Adipose tissue (tissue), 3 donors: ENCODE measurements around the gene BMP6. TPM values are rescaled to one million over a fixed set of nuclear protein-coding genes. Genes with fewer than 3 reads are reported as not detected.

Source experiments
- H3K27ac ChIP-seq: one replicate; pipeline ENCODE4 v1.5.1; 2013; ENCODE audit warnings: low read depth, low read length
- WGBS, 3 donors: extraction: QIAGEN DNeasy Blood & Tissue Kit; methylation state at CpG; one replicate each; pipeline ENCODE4 v1.1.7; 2013; 5-methylcytosine and 5-hydroxymethylcytosine counted together
- polyA plus RNA-seq, 3 donors: library from polyadenylated mRNA; stranded (reverse); fragments of 200-250 nt; gene quantifications; one replicate each; pipeline ENCODE4 v1.2.3, GENCODE V29; 2013
- donor health status: healthy with polysubstance abuse.
- donor health status: Bipolar disorder and iron deficiency.
- donor health status: healthy.

Gene BMP6
- polyA plus RNA-seq, 3 donors: 0.83 to 10.1 (median 3.1) TPM

GRCh38 chr6:7705483-7705882 is 20.4 kb upstream of the BMP6 start:
- WGBS, 3 donors: 68 to 93% (median 79%) methylated on average over 4 of the region's 4 CpGs
- H3K27ac ChIP-seq: no peak overlapping the region

GRCh38 chr6:7706269-7706668 is 19.6 kb upstream of the BMP6 start:
- 52 to 68% (median 64%) methylated on average over 4 of the region's 4 CpGs for WGBS, 3 donors
- no peak overlapping the region for H3K27ac ChIP-seq

- WGBS, 3 donors: 82 to 95% (median 83%) methylated on average over 4 of the region's 4 CpGs
- H3K27ac ChIP-seq: no peak overlapping the region
Observed at GRCh38 chr6:7707787-7708186, 18.1 kb upstream of the BMP6 start.

DNA sequence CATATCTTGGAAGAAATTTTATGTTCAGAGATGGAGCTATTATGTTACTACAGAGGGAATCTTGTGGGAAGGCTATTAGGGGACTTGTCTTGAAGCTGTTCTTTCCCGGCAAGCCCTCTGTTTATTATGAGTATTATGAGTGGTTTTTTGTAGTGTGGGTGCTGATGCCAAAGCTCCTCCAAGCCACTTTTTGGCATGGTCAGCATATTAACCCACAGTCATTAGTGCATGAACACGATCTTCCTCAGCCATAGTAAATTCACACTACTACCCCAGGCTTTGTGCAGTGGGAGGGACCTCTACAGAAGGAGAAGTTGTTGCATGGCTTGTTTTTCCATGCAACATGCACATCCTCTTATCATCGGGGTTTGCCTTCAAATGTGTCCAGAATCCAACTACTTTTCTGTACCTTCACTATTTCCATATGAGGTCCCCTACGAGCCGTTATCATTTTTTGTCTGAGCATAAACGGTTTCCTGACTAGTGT is 6.5 kb upstream of the BMP6 start:
- no peak overlapping the region for H3K27ac ChIP-seq
- WGBS, 3 donors: 66 to 70% (median 70%) methylated on average over 6 of the region's 6 CpGs

GRCh38 chr6:7720346-7720745 is 5.6 kb upstream of the BMP6 start:
- WGBS, 3 donors: 91 to 100% (median 95%) methylated on average over 2 of the region's 2 CpGs
- H3K27ac ChIP-seq: no peak overlapping the region

- WGBS, 3 donors: 21 to 33% (median 22%) methylated on average over 3 of the region's 3 CpGs
- H3K27ac ChIP-seq: no peak overlapping the region
Observed at GRCh38 chr6:7721649-7722048, 4.2 kb upstream of the BMP6 start.

GRCh38 chr6:7723041-7723447 is 2.9 kb upstream of the BMP6 start:
- H3K27ac ChIP-seq: no peak overlapping the region
- 1 to 2% (median 1%) methylated on average over 10 of the region's 10 CpGs for WGBS, 3 donors

DNA sequence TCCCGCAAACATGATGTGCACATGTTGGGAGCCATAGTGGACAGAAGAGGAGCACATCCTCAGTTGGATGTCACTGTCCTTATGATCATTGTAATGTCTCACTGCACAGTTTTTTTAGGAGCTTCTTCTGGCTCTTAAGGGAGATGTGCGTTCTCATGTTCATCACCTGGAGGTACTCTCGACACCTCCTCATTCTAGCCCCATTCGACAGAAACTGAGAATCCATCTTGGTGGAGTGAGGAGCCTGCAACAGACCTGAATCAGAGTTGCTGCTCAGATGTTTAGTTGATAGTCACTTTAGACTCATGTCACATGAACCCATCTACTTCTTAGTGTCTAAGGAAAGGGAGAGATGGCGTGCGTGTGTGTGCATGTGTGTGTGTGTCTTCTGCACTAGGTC is 2.3 kb upstream of the BMP6 start:
- 89 to 93% (median 91%) methylated on average over 6 of the region's 6 CpGs for WGBS, 3 donors
- no peak overlapping the region for H3K27ac ChIP-seq

DNA sequence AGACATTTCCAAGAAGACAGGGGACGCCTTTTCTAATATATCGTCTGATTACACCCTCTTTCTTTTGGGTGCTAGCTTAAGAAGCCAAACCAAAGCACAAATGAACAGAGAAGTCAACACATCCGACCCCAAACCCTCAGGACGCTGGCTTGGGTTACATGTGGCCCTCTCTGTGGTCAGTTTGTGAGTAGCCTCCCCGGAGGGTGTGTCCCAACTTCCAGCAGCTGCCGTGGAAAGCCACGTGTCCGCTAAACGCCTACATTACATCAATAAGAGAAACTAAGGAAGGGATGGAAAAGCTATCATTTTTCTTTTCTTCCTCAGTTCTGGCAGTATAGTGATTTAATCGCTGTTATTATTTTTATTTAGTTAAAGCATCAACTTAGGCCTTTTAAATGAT is 487 bp upstream of the BMP6 start:
- no peak overlapping the region for H3K27ac ChIP-seq
- WGBS, 3 donors: 26 to 27% (median 27%) methylated on average over 10 of the region's 10 CpGs

GRCh38 chr6:7726416-7727085 is 652 bp downstream of the BMP6 start:
- WGBS, 3 donors: 0 to 1% (median 1%) methylated on average over 50 to 73 of the region's 73 CpGs
- no peak overlapping the region for H3K27ac ChIP-seq

- WGBS, 3 donors: 0 to 1% (median 1%) methylated on average over 68 to 97 of the region's 97 CpGs
- no peak overlapping the region for H3K27ac ChIP-seq
Observed at GRCh38 chr6:7727086-7727945, 1.4 kb downstream of the BMP6 start.

GRCh38 chr6:7727946-7728854 is 2.3 kb downstream of the BMP6 start:
- no peak overlapping the region for H3K27ac ChIP-seq

DNA sequence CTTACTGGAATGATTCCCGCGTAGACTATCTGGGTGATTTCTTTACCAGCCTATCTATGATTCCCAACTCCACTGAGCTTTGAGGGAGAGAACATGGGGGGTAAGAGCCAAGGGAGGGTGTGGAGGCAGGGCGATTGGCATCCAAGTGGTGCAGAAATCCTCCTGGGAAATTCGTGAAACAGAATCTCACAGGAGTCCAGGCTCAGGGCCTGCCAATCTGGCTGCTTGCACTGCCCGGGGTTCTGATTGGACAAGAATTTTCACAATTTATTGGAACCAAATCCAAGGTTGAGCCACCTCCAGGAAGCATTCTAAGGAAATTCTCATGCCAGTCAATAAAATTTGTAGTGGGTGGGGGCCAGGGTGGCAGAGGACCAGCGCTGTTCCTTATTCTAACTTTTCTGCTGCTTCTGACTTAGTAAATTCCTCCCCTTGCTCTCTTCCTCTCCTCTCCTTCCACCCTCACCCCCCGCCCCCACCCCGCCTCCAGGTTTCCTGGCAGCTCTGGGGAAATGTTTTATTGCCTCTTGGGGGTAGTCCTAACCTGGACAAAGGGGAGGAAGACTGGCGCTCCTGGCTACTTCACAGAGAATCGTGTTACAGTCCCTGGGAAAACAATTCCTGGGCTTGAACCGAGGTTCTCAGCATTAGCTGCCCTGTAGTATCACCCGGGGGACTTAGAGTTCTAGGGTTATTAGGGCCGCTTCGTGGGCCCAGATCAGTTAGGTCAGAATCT is 3.1 kb downstream of the BMP6 start:
- 33 to 37% (median 37%) methylated on average over 14 of the region's 14 CpGs for WGBS, 3 donors
- H3K27ac ChIP-seq: no peak overlapping the region

More at GRCh38 chr6:7727946-7728854, 2.3 kb downstream of the BMP6 start:
- 1 to 2% (median 2%) methylated on average over 45 of the region's 45 CpGs for WGBS, 3 donors

DNA sequence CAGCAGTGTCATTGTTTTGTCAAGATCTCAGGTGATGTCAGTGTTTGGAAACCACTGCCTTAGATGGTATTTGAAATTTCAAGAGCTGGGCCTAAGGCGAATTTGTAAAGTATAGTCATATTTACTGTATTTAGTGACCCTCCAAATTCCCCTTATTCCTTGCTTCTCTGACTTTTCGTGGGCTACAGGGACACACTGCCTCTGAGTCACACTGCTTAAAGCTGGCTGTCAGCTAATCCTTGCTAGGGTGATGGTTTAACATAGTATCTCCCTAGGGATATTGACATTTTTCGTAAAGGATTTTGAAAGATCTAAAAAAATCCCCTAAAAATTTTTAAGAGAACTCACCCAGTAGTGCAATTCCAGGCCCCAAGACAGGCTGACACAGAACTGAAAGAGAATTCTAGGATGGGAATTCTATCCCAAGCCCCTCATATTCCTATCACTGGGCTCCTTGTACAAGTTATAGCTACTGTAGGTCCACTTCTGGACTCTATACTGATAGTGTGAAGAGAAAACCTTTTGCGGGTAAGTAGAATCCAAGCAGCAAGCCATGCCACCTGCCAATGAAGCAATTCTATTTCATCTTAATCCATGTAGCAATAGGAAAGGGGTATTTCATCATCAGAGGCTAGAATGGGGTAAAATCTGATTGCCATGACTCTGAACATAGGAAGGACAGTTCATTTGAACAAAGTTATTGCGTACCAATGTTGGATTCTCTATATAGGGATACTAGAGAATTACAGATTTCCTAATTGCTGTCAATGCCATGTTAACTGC is 4.3 kb downstream of the BMP6 start:
- 79 to 89% (median 88%) methylated on average over 5 of the region's 5 CpGs for WGBS, 3 donors
- no peak overlapping the region for H3K27ac ChIP-seq

DNA sequence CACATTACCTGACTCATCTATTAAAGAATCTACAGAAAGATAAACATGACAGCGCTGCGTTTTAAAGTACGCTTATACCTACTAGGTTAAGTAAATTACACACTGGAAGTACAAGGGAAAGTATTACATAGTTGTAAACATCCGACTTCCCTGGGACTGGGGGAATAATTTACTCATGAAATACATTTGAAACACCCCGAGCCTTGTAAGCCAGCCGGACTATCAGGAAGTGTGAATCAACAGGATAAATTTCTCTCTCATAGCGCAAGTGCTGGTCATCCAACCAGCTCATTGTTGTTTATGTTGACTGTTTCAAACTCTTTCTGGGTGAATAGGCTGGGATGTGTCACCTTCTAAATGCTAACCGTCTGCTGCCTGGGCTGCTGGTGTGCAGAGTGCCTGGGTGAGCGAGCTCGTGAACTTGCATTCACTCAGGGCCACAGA is 4.9 kb downstream of the BMP6 start:
- no peak overlapping the region for H3K27ac ChIP-seq
- WGBS, 3 donors: 64 to 67% (median 65%) methylated on average over 10 of the region's 10 CpGs

DNA sequence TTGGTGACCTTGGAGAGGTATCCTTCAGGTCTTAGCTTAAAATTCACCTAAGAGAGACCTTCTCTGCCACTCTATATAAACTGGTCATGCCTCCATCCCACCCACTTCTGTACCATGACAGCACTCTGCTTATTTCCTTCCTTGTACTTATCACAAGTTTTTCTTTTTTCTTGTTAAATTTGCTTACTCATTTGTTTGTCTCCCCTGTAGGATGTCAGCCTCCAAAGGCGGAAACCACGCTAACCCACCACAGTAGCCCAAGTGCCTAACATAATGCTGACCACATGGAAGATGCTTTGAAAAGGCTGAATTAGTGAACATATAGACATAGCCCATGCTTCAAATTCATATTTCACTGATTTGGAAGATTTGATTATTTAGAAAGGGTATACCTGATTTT is 5.4 kb downstream of the BMP6 start:
- WGBS, 3 donors: 58 to 85% (median 61%) methylated on average over 2 of the region's 2 CpGs
- no peak overlapping the region for H3K27ac ChIP-seq

- H3K27ac ChIP-seq: no peak overlapping the region
Observed at GRCh38 chr6:7732228-7732627, 6.3 kb downstream of the BMP6 start.
